ENCODE measurements around the gene SKOR1. TPM values are rescaled to one million over a fixed set of nuclear protein-coding genes. Genes with fewer than 3 reads are reported as not detected.

Gene SKOR1
- total and polyA plus RNA-seq, 10 of the 15 experiments (the other 5 are each of a cell fraction or from before 2014, with no cell fraction given): 0.04 to 0.36 (median 0.10) TPM; not detected in 4

- TF ChIP-seq, protein P1, sequence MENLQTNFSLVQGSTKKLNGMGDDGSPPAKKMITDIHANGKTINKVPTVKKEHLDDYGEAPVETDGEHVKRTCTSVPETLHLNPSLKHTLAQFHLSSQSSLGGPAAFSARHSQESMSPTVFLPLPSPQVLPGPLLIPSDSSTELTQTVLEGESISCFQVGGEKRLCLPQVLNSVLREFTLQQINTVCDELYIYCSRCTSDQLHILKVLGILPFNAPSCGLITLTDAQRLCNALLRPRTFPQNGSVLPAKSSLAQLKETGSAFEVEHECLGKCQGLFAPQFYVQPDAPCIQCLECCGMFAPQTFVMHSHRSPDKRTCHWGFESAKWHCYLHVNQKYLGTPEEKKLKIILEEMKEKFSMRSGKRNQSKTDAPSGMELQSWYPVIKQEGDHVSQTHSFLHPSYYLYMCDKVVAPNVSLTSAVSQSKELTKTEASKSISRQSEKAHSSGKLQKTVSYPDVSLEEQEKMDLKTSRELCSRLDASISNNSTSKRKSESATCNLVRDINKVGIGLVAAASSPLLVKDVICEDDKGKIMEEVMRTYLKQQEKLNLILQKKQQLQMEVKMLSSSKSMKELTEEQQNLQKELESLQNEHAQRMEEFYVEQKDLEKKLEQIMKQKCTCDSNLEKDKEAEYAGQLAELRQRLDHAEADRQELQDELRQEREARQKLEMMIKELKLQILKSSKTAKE (IDR thresholded peaks at IDR 0.05; ENCODE audit: low read depth, poor library complexity, severe bottlenecking): no peak
- no peak for TF ChIP-seq SMC3 (IDR thresholded peaks at IDR 0.05; ENCODE audit: borderline replicate concordance, low read length)
- TF ChIP-seq SREBF2 (IDR thresholded peaks at IDR 0.05; ENCODE audit: low read length): no peak
- no peak for TF ChIP-seq PAX8 (IDR thresholded peaks at IDR 0.05)
- TF ChIP-seq RELB (IDR thresholded peaks at IDR 0.05; ENCODE audit: low read depth): no peak
Observed at GRCh38 chr15:67849538-67849937, 24.2 kb downstream of the SKOR1 start (continued).

DNA sequence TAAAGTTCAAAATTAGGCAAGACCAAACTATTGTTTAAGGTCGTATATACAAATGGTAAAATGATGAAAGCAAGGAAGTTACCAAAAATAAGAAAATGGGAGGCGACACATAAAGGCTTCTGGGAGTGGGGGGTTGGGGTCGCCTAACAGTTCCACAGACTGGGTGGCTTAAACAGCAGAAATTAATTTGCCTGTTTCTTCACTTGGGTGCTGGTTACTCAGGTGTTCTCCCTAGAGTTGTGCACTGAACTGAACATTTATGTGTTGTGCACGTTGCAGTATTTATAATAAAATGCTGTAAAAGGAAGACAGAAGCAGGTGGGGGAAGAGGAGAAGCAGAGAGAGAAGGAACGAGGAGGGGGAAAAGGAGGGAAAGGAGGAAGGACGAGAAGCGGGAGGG, 25.0 kb downstream of the SKOR1 start:
- H3K27me3 ChIP-seq (replicated peaks in 1 of 2; ENCODE audit: control insufficient read depth in 2 of 2, insufficient read depth in 2 of 2, low read length in 1 of 2): no peaks in the 10 kb centered on the region
- peaks cover 30% of the 10 kb centered on the region for H3K4me1 ChIP-seq (ENCODE audit: control insufficient read depth, insufficient read depth, low read length)
- in situ Hi-C loops (cut with MboI) (no loop called here), intact Hi-C loops (cut with micrococcal nuclease; ENCODE audit: unreplicated experiment) (no loop called here)
- H3K36me3 ChIP-seq (ENCODE audit: control insufficient read depth in 2 of 2, insufficient read depth in 2 of 2, low read length in 1 of 2): no peaks in the 10 kb centered on the region
- no peak overlapping the region for H3K4me2 ChIP-seq (ENCODE audit: control insufficient read depth, insufficient read depth)
- DNase-seq (ENCODE audit: low read depth, low spot score) (no peak), ATAC-seq (no peak), FAIRE-seq (no peak)
- no peak overlapping the region for H3K4me3 ChIP-seq
- ChIA-PET POLR2A (interaction anchor here (0.5 kb wide), 1 partner anchor 17 kb away, joined by 3 read pairs; no protein-coding TSS in a partner anchor), CTCF (interaction anchor here (1.2 to 2.3 kb wide), 2 partner anchors 10 to 13 kb away, joined by 4 to 10 read pairs; no protein-coding TSS in a partner anchor), RAD21 (ENCODE audit: unreplicated experiment) (interaction anchor here (1.0 kb wide), 1 partner anchor 67 kb away, joined by 5 read pairs; no protein-coding TSS in a partner anchor), SMC1A (ENCODE audit: uncharacterized antibody, unreplicated experiment) (interaction anchor here (1.3 to 1.5 kb wide), 2 partner anchors 10 to 66 kb away, joined by 3 to 7 read pairs; no protein-coding TSS in a partner anchor)
- WGBS (ENCODE audit: insufficient coverage, insufficient replicate concordance, low lambda C conversion rate, missing lambda C conversion rate): 35% methylated on average over 7 of the region's 7 CpGs
- H3K9me3 ChIP-seq (replicated peaks; ENCODE audit: control insufficient read depth, insufficient read depth, low read length): no peaks in the 10 kb centered on the region; the same call in 2 of the 3 replicates
- TF ChIP-seq, protein P2, sequence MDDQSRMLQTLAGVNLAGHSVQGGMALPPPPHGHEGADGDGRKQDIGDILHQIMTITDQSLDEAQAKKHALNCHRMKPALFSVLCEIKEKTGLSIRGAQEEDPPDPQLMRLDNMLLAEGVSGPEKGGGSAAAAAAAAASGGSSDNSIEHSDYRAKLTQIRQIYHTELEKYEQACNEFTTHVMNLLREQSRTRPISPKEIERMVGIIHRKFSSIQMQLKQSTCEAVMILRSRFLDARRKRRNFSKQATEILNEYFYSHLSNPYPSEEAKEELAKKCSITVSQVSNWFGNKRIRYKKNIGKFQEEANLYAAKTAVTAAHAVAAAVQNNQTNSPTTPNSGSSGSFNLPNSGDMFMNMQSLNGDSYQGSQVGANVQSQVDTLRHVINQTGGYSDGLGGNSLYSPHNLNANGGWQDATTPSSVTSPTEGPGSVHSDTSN (IDR thresholded peaks at IDR 0.05; ENCODE audit: insufficient replicate concordance, low read depth, low read length): no peak
- no peak for TF ChIP-seq POLR2AphosphoS2 (IDR thresholded peaks at IDR 0.05; ENCODE audit: low read depth, low read length)
- TF ChIP-seq LARP7 (IDR thresholded peaks at IDR 0.05): no peak
- no peak for TF ChIP-seq SMC3 (IDR thresholded peaks at IDR 0.05; ENCODE audit: borderline replicate concordance, low read length)
- TF ChIP-seq CEBPB (IDR thresholded peaks at IDR 0.05; ENCODE audit: borderline replicate concordance in 1 of 2, low read depth in 2 of 2, low read length in 2 of 2): no peak
- TF ChIP-seq HCFC1 (IDR thresholded peaks at IDR 0.05; ENCODE audit: low read length): no peak
- TF ChIP-seq STAT3 (IDR thresholded peaks at IDR 0.05; ENCODE audit: low read depth, low read length): no peak
- no peak for TF ChIP-seq CTCF (IDR thresholded peaks at IDR 0.05 in 2 of 3, conservative IDR thresholded peaks at IDR 0.05 in 1 of 3; ENCODE audit: control insufficient read depth in 2 of 3, extremely low read depth in 1 of 3, insufficient read depth in 1 of 3, low read depth in 3 of 3, low read length in 3 of 3)
- H4K20me1 ChIP-seq (ENCODE audit: control insufficient read depth, insufficient read depth): no peaks in the 10 kb centered on the region
- H3K27ac ChIP-seq (ENCODE audit: control insufficient read depth, insufficient read depth): no peak overlapping the region
- no TSS peak for BruUV-seq (replicated peaks)
- H3K79me2 ChIP-seq (ENCODE audit: control insufficient read depth, insufficient read depth, low read length): no peaks in the 10 kb centered on the region
- H2AFZ ChIP-seq (ENCODE audit: control insufficient read depth, low read depth, low read length): peak overlapping the region; percentile 46
- H3K9ac ChIP-seq (ENCODE audit: control insufficient read depth, insufficient read depth, low read length): no peak overlapping the region

Data from GM12878 (cell line).